ENCODE data around the gene CREB3L1. TPM values are rescaled to one million over a fixed set of nuclear protein-coding genes. Genes with fewer than 3 reads are reported as not detected.

Gene CREB3L1
- total RNA-seq, 1 donor from 2014 or later, result not detected

DNA sequence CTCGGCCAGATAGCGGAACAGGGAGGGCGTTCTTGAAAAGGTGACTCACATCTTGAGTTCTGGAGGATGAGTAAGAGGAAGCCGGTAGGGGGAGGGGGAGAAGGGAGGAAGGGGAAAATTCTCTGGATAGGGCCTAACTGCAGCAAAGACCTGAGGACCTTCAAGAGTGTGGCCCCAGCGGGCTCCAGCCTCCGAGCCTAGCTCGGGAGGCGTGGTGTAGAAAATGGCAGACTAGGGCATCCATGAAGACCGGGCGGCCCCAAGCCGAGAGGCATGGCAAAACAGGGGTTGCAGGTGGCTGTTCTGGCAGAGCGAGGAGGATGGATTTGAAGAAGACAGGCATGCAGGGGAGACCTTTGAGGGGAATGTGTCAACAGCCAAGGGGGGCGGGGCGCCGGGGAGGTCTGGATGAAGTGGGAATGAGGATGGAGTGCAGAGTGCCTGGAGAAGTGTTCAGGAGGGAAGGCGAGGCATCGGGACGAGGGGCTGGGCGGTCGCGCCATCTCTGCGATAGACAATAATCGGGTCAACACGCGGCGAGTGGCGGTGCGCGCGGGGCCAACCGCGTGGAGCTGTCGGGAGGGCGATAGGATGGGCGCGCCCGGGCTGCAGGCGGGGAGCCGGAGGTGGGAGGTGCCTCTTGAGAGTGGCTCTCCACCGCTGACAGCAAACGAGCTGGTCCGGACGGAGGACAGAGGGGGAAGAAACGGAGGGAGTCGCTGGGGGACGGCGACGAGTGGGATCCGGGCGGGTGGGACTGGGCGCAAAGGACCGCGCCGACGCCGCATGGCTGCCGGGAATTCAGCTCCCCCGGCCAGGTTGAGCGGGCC lies 40.0 kb upstream of the CREB3L1 start:
- intact Hi-C loops (cut with micrococcal nuclease), result loop anchor here (5.0 kb wide), 1 partner anchor 115 kb away; the partner anchor contains the start of gene PHF21A
- TF ChIP-seq CTCF (IDR thresholded peaks at IDR 0.05), result no peak
- Mint-ChIP-seq H3K27me3 (peaks cover 44% of the 10 kb centered on the region), H3K4me1 (peaks cover 22% of the 10 kb centered on the region), H3K9me3 (peaks cover 6% of the 10 kb centered on the region), H3K27ac (no peak overlapping the region), H3K4me3 (peak overlapping the region; percentile 77), H3K36me3 (ENCODE audit: low read depth) (no peaks in the 10 kb centered on the region)
- ChIA-PET POLR2A (no interaction called here), CTCF (interaction anchor here (4.0 to 6.4 kb wide), 2 partner anchors 73 to 80 kb away, joined by 38 to 119 read pairs; no protein-coding TSS in a partner anchor)
- peak; percentile 26 for DNase-seq
- ATAC-seq (ENCODE audit: low read depth), result peak; percentile 14

DNA sequence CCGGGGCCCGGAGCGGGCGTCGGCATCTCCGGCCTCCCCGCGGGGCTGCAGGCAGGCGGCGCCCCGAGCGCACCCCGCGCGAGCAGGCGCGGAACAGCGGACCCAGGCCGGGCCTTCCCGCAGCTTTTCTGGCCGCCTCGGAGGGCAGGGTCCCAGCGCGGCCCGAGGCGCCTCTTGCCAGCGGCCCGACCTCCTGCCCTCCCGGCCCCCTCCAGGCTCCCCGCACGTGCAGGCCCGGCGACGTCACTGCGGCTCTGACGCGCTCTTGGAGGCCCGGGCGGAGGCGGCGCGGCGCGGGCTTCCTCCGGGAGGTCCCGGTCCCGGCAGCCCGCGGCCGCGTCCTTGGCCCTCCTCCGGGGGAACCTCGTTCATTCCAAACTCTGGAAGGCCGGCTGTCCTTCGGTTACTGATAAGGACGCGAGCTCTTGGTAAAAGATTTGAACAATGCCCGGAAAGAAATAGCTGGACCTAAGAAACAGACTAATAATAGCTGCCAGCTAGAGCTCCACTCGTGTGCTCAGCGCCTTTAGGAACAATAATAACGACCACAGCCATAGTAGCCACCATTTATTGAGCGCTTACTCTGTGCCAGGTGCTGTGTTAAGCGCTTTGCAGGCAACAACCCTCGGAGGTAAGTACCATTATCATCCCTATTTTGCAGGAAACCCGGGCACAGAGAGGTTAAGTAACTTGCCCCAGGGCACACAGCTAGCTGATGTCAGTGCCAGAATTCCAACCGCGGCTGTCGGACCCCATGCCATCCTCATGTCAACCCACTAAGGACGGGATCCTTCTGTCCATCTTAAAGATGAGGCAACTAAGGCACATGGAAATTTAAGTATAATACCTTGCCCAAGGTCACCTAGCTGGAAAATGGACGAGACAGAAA lies 39.1 kb upstream of the CREB3L1 start:
- peaks cover 3% of the 10 kb centered on the region for H3K9me3 Mint-ChIP-seq
- H3K4me3 Mint-ChIP-seq, result peak overlapping the region; percentile 64
- ATAC-seq (ENCODE audit: low read depth) (peak; percentile 54), DNase-seq (peak; percentile 47)
- TF ChIP-seq CTCF (IDR thresholded peaks at IDR 0.05), result no peak
- peaks cover 29% of the 10 kb centered on the region for H3K4me1 Mint-ChIP-seq
- intact Hi-C loops (cut with micrococcal nuclease), result loop anchor here (5.0 kb wide), 1 partner anchor 116 kb away; the partner anchor contains the start of gene PHF21A
- ChIA-PET CTCF (interaction anchor here (1.2 to 6.4 kb wide), 5 partner anchors 57 to 291 kb away, joined by 3 to 119 read pairs (median 4); partner anchors contain the start of gene MDK), POLR2A (interaction anchor here (0.6 kb wide), 1 partner anchor 75 kb away, joined by 4 read pairs; no protein-coding TSS in a partner anchor)
- H3K36me3 Mint-ChIP-seq (ENCODE audit: low read depth), result no peaks in the 10 kb centered on the region
- peaks cover 40% of the 10 kb centered on the region for H3K27me3 Mint-ChIP-seq
- H3K27ac Mint-ChIP-seq, result no peak overlapping the region

GRCh38 chr11:46238967-46239800 lies 38.3 kb upstream of the CREB3L1 start:
- peak; percentile 89 for TF ChIP-seq CTCF (IDR thresholded peaks at IDR 0.05)
- no peaks in the 10 kb centered on the region for H3K36me3 Mint-ChIP-seq (ENCODE audit: low read depth)
- H3K27ac Mint-ChIP-seq, result no peak overlapping the region
- H3K4me1 Mint-ChIP-seq, result peaks cover 32% of the 10 kb centered on the region
- peaks cover 3% of the 10 kb centered on the region for H3K9me3 Mint-ChIP-seq
- DNase-seq (peak; percentile 80), ATAC-seq (ENCODE audit: low read depth) (peak; percentile 73)
- H3K27me3 Mint-ChIP-seq, result peaks cover 39% of the 10 kb centered on the region
- POLR2A ChIA-PET, result interaction anchor here (0.6 kb wide), 1 partner anchor 76 kb away, joined by 4 read pairs; no protein-coding TSS in a partner anchor
- CTCF ChIA-PET, result interaction anchor here (0.9 to 6.4 kb wide), 9 partner anchors 56 to 379 kb away, joined by 3 to 119 read pairs (median 5); partner anchors contain the start of genes DGKZ and MDK
- intact Hi-C loops (cut with micrococcal nuclease), result loop anchor here (1.0 to 5.0 kb wide), 7 partner anchors 69 to 378 kb away; partner anchors contain the start of genes ATG13, DGKZ, HARBI1 and PHF21A
- peak overlapping the region; percentile 64 for H3K4me3 Mint-ChIP-seq

- peaks cover 39% of the 10 kb centered on the region for H3K27me3 Mint-ChIP-seq
- no peak overlapping the region for H3K27ac Mint-ChIP-seq
- no peaks in the 10 kb centered on the region for H3K36me3 Mint-ChIP-seq (ENCODE audit: low read depth)
- intact Hi-C loops (cut with micrococcal nuclease), result loop anchor here (1.0 to 5.0 kb wide), 7 partner anchors 69 to 378 kb away; partner anchors contain the start of genes ATG13, DGKZ, HARBI1 and PHF21A
- DNase-seq (no peak), ATAC-seq (ENCODE audit: low read depth) (no peak)
- peaks cover 32% of the 10 kb centered on the region for H3K4me1 Mint-ChIP-seq
- TF ChIP-seq CTCF (IDR thresholded peaks at IDR 0.05), result no peak
- no peak overlapping the region for H3K4me3 Mint-ChIP-seq
- H3K9me3 Mint-ChIP-seq, result peaks cover 3% of the 10 kb centered on the region
- ChIA-PET CTCF (interaction anchor here (0.9 to 6.4 kb wide), 7 partner anchors 56 to 378 kb away, joined by 3 to 119 read pairs (median 5); partner anchors contain the start of gene DGKZ), POLR2A (no interaction called here)
Measured at GRCh38 chr11:46239801-46240061, 37.7 kb upstream of the CREB3L1 start.
